ENCODE results near the gene TSPAN18.

Gene TSPAN18

DNA sequence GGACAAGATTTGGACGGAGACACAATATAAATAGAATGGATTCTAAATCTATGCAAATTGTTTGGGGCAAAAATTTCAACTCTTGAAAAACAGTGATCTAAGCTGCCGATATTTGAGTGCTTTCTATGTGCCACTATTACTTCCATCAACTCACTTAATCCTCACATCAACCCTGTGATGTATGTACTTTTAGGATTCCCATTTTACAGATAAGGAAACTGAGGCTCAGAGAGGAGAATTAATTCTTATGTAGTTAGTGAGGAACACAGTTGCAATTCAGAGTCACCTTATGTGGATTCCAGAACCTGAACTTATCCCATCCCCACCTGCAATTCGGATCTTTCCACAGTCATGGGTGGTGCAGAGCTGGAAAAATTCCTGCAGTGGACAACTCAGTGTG lies 60.3 kb downstream of the TSPAN18 start:
- H3K36me3 ChIP-seq (ENCODE audit: control insufficient read depth, low read length), result no peaks in the 10 kb centered on the region
- no peaks in the 10 kb centered on the region for H3F3A ChIP-seq (ENCODE audit: control insufficient read depth, insufficient read depth)
- H3K9me3 ChIP-seq (ENCODE audit: control insufficient read depth, insufficient read depth, low read length), result no peaks in the 10 kb centered on the region
- H3K27ac ChIP-seq (ENCODE audit: low read depth, low read length), result no peak overlapping the region
- no peaks in the 10 kb centered on the region for H3K9me2 ChIP-seq (replicated peaks; ENCODE audit: control insufficient read depth, low read length)
- no peaks in the 10 kb centered on the region for H3K4me1 ChIP-seq (ENCODE audit: control insufficient read depth, low read length)
- no peak overlapping the region for H3K4me2 ChIP-seq (ENCODE audit: low read length)
- no peak overlapping the region for H3K4me3 ChIP-seq (ENCODE audit: low read length)
- H3K27me3 ChIP-seq (ENCODE audit: control insufficient read depth, low read length), result peaks cover 6% of the 10 kb centered on the region; the same call in 1 of the 2 replicates
- no peaks in the 10 kb centered on the region for H4K20me1 ChIP-seq (ENCODE audit: control insufficient read depth, insufficient read depth, low read depth, low read length)
- TF ChIP-seq, protein P1, sequence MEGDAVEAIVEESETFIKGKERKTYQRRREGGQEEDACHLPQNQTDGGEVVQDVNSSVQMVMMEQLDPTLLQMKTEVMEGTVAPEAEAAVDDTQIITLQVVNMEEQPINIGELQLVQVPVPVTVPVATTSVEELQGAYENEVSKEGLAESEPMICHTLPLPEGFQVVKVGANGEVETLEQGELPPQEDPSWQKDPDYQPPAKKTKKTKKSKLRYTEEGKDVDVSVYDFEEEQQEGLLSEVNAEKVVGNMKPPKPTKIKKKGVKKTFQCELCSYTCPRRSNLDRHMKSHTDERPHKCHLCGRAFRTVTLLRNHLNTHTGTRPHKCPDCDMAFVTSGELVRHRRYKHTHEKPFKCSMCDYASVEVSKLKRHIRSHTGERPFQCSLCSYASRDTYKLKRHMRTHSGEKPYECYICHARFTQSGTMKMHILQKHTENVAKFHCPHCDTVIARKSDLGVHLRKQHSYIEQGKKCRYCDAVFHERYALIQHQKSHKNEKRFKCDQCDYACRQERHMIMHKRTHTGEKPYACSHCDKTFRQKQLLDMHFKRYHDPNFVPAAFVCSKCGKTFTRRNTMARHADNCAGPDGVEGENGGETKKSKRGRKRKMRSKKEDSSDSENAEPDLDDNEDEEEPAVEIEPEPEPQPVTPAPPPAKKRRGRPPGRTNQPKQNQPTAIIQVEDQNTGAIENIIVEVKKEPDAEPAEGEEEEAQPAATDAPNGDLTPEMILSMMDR (IDR thresholded peaks at IDR 0.05; ENCODE audit: low read depth, low read length, poor library complexity, severe bottlenecking), result no peak
- TF ChIP-seq EZH2phosphoT487 (IDR thresholded peaks at IDR 0.05; ENCODE audit: borderline replicate concordance, low read length), result no peak
- no peaks in the 10 kb centered on the region for H3K79me2 ChIP-seq (ENCODE audit: control insufficient read depth, low read length)

DNA sequence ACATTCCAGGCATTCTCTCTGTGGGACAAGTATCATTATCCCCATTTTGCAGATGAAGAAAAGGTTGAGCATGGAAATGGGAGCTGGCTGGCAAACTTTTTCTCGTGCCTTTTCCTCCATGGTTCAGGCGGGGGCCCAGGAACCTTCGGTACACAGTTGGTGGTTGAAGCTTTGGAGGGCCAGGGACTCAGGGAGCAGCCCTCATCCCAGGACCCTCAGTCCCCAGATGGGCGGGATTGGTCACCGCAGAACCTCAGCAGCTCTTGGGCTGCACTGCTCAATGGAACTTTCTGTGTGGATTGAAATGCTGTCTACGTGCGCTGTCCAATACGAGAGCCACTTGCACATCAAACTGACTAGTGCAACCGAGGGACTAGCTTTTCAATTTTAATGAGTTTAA lies 61.2 kb downstream of the TSPAN18 start:
- Histone ChIP-seq H3K27ac (ENCODE audit: low read depth, low read length) (no peak overlapping the region), H3K9me2 (replicated peaks; ENCODE audit: control insufficient read depth, low read length) (no peaks in the 10 kb centered on the region), H3K4me1 (ENCODE audit: control insufficient read depth, low read length) (no peaks in the 10 kb centered on the region), H3F3A (ENCODE audit: control insufficient read depth, insufficient read depth) (no peaks in the 10 kb centered on the region), H3K36me3 (ENCODE audit: control insufficient read depth, low read length) (no peaks in the 10 kb centered on the region), H3K4me2 (ENCODE audit: low read length) (no peak overlapping the region), H3K79me2 (ENCODE audit: control insufficient read depth, low read length) (no peaks in the 10 kb centered on the region), H4K20me1 (ENCODE audit: control insufficient read depth, insufficient read depth, low read depth, low read length) (no peaks in the 10 kb centered on the region), H3K27me3 (ENCODE audit: control insufficient read depth, low read length) (peaks cover 4% of the 10 kb centered on the region; the same call in 1 of the 2 replicates), H3K4me3 (ENCODE audit: low read length) (no peak overlapping the region), H3K9me3 (ENCODE audit: control insufficient read depth, insufficient read depth, low read length) (no peaks in the 10 kb centered on the region)
- no peak for TF ChIP-seq EZH2phosphoT487 (IDR thresholded peaks at IDR 0.05; ENCODE audit: borderline replicate concordance, low read length)
- TF ChIP-seq, protein P1 (IDR thresholded peaks at IDR 0.05; ENCODE audit: low read depth, low read length, poor library complexity, severe bottlenecking), result no peak

DNA sequence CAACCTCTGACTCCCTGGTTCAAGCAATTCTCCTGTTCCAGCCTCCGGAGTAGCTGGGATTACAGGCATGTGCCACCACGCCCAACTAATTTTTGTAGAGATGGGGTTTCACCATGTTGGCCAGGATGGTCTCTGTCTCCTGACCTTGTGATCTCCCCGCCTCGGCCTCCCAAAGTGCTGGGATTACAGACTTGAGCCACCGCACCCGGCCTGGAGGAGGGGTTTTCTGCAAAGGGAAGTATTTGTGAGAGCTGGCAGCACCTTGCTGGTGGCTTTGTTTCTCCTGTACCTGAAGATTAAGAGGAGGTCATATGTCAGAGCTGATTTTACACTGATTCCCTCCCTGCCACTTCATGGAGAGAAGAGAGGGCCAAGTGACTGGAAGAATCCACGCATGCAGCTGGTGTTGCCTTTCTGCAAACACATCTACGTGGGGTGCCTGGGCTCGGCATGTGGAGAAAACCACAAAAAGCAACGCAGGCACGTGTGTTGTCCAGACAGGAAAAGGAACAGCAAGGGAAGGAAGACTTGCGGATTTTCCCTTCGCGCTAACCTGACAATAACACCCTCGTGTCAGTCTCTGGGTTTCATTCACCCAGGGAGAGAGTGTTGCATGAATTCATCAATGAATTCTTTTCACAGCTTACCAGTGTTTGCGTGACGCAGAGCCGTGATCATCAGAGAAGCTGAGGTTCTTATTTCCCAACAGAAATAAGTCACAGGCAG lies 61.9 kb downstream of the TSPAN18 start:
- Histone ChIP-seq H3K4me1 (ENCODE audit: control insufficient read depth, low read length) (no peaks in the 10 kb centered on the region), H3K4me3 (ENCODE audit: low read length) (no peak overlapping the region), H3K4me2 (ENCODE audit: low read length) (no peak overlapping the region), H3F3A (ENCODE audit: control insufficient read depth, insufficient read depth) (no peaks in the 10 kb centered on the region), H3K9me2 (replicated peaks; ENCODE audit: control insufficient read depth, low read length) (no peaks in the 10 kb centered on the region), H3K79me2 (ENCODE audit: control insufficient read depth, low read length) (no peaks in the 10 kb centered on the region), H3K9me3 (ENCODE audit: control insufficient read depth, insufficient read depth, low read length) (no peaks in the 10 kb centered on the region), H3K27me3 (ENCODE audit: control insufficient read depth, low read length) (peaks cover 4% of the 10 kb centered on the region; the same call in 1 of the 2 replicates), H3K27ac (ENCODE audit: low read depth, low read length) (no peak overlapping the region), H3K36me3 (ENCODE audit: control insufficient read depth, low read length) (no peaks in the 10 kb centered on the region), H4K20me1 (ENCODE audit: control insufficient read depth, insufficient read depth, low read depth, low read length) (no peaks in the 10 kb centered on the region)
- TF ChIP-seq, protein P1 (IDR thresholded peaks at IDR 0.05; ENCODE audit: low read depth, low read length, poor library complexity, severe bottlenecking), result no peak
- TF ChIP-seq EZH2phosphoT487 (IDR thresholded peaks at IDR 0.05; ENCODE audit: borderline replicate concordance, low read length), result no peak

All from DOHH2 (cell line).